CD14-positive monocyte (primary cell): ENCODE data around the gene RAD51D. TPM values are rescaled to one million over a fixed set of nuclear protein-coding genes. Genes with fewer than 3 reads are reported as not detected.
A peak's percentile ranks its signal among the peaks of the same experiment; 100 is the strongest.
"Not testable (repeated sequence)": the region's sequence is repeated elsewhere in the genome, so short reads cannot be mapped to it uniquely, and the experiment has no call there.

ENCODE experiments used
- DNase-seq, 3 donors: peaks; one replicate each; pipeline ENCODE4 v3.0.0-alpha.2; 2011 to 2022
- H2AFZ ChIP-seq: 2 replicates; pipeline ENCODE4 v1.6.0; 2012; ENCODE audit warnings: mild to moderate bottlenecking, low read depth, low read length, inconsistent platforms; ENCODE audit not compliant: insufficient read depth, poor library complexity, severe bottlenecking
- H3K27ac ChIP-seq, 2 donors: 1 replicate in 1 of 2; 2 replicates in 1 of 2; pipeline ENCODE4 v1.5.1; 2012 to 2013; ENCODE audit warnings: low read length in 2 of 2, control low read depth in 1 of 2, inconsistent platforms in 1 of 2, low read depth in 1 of 2, mild to moderate bottlenecking in 1 of 2
- H3K27me3 ChIP-seq, 2 donors: one replicate each; pipeline versions ENCODE4 v1.6.0 to v1.6.1; 2011 to 2013; ENCODE audit warnings: low read length in 2 of 2; ENCODE audit not compliant: control insufficient read depth in 2 of 2, insufficient read depth in 2 of 2
- H3K36me3 ChIP-seq, 2 donors: replicated peaks in 1 of 2; 1 replicate in 1 of 2; 2 replicates in 1 of 2; pipeline versions ENCODE4 v1.5.1 to v1.6.1; 2012 to 2013; ENCODE audit warnings: low read length in 2 of 2, control low read depth in 1 of 2, inconsistent platforms in 1 of 2, mild to moderate bottlenecking in 1 of 2; ENCODE audit not compliant: insufficient read depth in 2 of 2, control insufficient read depth in 1 of 2
- H3K4me1 ChIP-seq, 2 donors: 1 replicate in 1 of 2; 2 replicates in 1 of 2; pipeline versions ENCODE4 v1.5.1 to v1.6.1; 2012 to 2013; ENCODE audit warnings: low read length in 2 of 2, control low read depth in 1 of 2, inconsistent platforms in 1 of 2, mild to moderate bottlenecking in 1 of 2, moderate library complexity in 1 of 2; ENCODE audit not compliant: insufficient read depth in 2 of 2, control insufficient read depth in 1 of 2
- H3K4me2 ChIP-seq: replicated peaks from 2 replicates; pipeline ENCODE3; 2012; ENCODE audit warnings: low read length, moderate library complexity, mild to moderate bottlenecking; ENCODE audit not compliant: poor library complexity, severe bottlenecking; ENCODE audit errors: extremely low read depth
- H3K4me3 ChIP-seq, 3 experiments: fragments of 200-600 bp in 1 of 3; sonication (generic) in 1 of 3; replicated peaks in 1 of 3; 1 replicate in 2 of 3; 2 replicates in 1 of 3; pipeline ENCODE4 v1.5.1; 2011 to 2013; ENCODE audit warnings: low read length in 3 of 3, mild to moderate bottlenecking in 3 of 3, control low read depth in 2 of 3, low read depth in 2 of 3, inconsistent platforms in 1 of 3, moderate library complexity in 1 of 3
- H3K79me2 ChIP-seq: 2 replicates; pipeline ENCODE4 v1.6.0; 2012; ENCODE audit warnings: mild to moderate bottlenecking, control low read depth, inconsistent platforms, low read length, moderate library complexity; ENCODE audit not compliant: insufficient read depth
- H3K9ac ChIP-seq: 2 replicates; pipeline ENCODE4 v1.6.0; 2017; ENCODE audit warnings: low read length, mild to moderate bottlenecking; ENCODE audit not compliant: insufficient read depth, poor library complexity, severe bottlenecking
- H3K9me3 ChIP-seq, 2 donors: replicated peaks in 1 of 2; 1 replicate in 1 of 2; 2 replicates in 1 of 2; pipeline versions ENCODE4 v1.5.1 to v1.6.1; 2012 to 2013; ENCODE audit warnings: low read length in 2 of 2, control low read depth in 1 of 2; ENCODE audit not compliant: control insufficient read depth in 1 of 2, insufficient read depth in 1 of 2
- H4K20me1 ChIP-seq: 2 replicates; pipeline ENCODE4 v1.6.0; 2012; ENCODE audit warnings: mild to moderate bottlenecking, low read length, control low read depth, moderate library complexity; ENCODE audit not compliant: insufficient read depth
- H3K27ac Mint-ChIP-seq, 7 donors: one replicate each; pipeline ENCODE4 v1.8.0; 2020; ENCODE audit warnings: mild to moderate bottlenecking in 7 of 7, mixed read lengths in 7 of 7, moderate library complexity in 6 of 7, inconsistent platforms in 2 of 7
- H3K27me3 Mint-ChIP-seq, 3 donors: one replicate each; pipeline ENCODE4 v1.8.0; 2021 to 2022; ENCODE audit warnings: low read depth in 3 of 3, mild to moderate bottlenecking in 3 of 3, mixed read lengths in 3 of 3, moderate library complexity in 3 of 3, inconsistent platforms in 1 of 3
- H3K36me3 Mint-ChIP-seq, 2 donors: one replicate each; pipeline ENCODE4 v1.8.0; 2020; ENCODE audit warnings: mixed read lengths in 2 of 2, inconsistent platforms in 1 of 2, mild to moderate bottlenecking in 1 of 2
- H3K4me1 Mint-ChIP-seq: one replicate; pipeline ENCODE4 v1.8.0; 2020; ENCODE audit warnings: mild to moderate bottlenecking, mixed read lengths
- H3K4me3 Mint-ChIP-seq, 2 donors: one replicate each; pipeline ENCODE4 v1.8.0; 2020; ENCODE audit warnings: mild to moderate bottlenecking in 2 of 2, mixed read lengths in 2 of 2, moderate library complexity in 1 of 2
- H3K9me3 Mint-ChIP-seq, 7 donors: one replicate each; pipeline ENCODE4 v1.8.0; 2020 to 2022; ENCODE audit warnings: mixed read lengths in 7 of 7, mild to moderate bottlenecking in 6 of 7, moderate library complexity in 6 of 7, inconsistent platforms in 2 of 7
- CTCF ChIP-seq: fragments of 200-600 bp; IDR thresholded peaks from one replicate; pipeline ENCODE4 v1.8.0; 2022; ENCODE audit warnings: antibody characterized with exemption, mild to moderate bottlenecking
- WGBS: methylation state at CpG from one replicate; pipeline ENCODE4 v1.1.5; 2013; ENCODE audit warnings: missing lambda C conversion rate; ENCODE audit not compliant: insufficient coverage; 5-methylcytosine and 5-hydroxymethylcytosine counted together
- intact Hi-C, 2 donors: fragments of 100-400 bp; cut with micrococcal nuclease; formaldehyde crosslinking; loops; one replicate each; pipeline versions ENCODE4 v1.15.0 to v1.15.1; 2023
- polyA plus RNA-seq, 3 donors: library from polyadenylated mRNA; depleted of rRNA in 1 of 3; unstranded in 2 of 3; stranded (reverse) in 1 of 3; fragments of 300-500 nt in 2 of 3; fragments of >200 nt in 1 of 3; fragmentation: Illumina TruSeq in 2 of 3; gene quantifications; 1 replicate in 2 of 3; 2 replicates in 1 of 3; pipeline ENCODE4 v1.2.3, GENCODE V29; 2012 to 2021

The RAD51D gene
- polyA plus RNA-seq, 3 donors, result 4.4 to 6.9 (median 5.8) TPM

- Histone ChIP-seq H3K4me2 (peak overlapping the region; percentile 95), H3K4me3 (no peak overlapping the region), H4K20me1 (no peaks in the 10 kb centered on the region), H3K36me3 (peaks cover 3 to 8% of the 10 kb centered on the region in 2 donors), H3K27ac (no peak overlapping the region), H3K27me3 (no peaks in the 10 kb centered on the region), H3K79me2 (peaks cover 49% of the 10 kb centered on the region), H2AFZ (no peak overlapping the region), H3K9me3 (no peaks in the 10 kb centered on the region), H3K4me1 (peaks cover 16 to 21% of the 10 kb centered on the region in 2 donors), H3K9ac (no peak overlapping the region)
- H3K36me3 Mint-ChIP-seq, result peaks cover 14 to 18% of the 10 kb centered on the region in 2 donors
- no peak overlapping the region for H3K27ac Mint-ChIP-seq
- intact Hi-C loops, result loop anchor here (2.0 to 10.0 kb wide), 5 partner anchors 121 to 693 kb away; no protein-coding TSS in a partner anchor
- DNase-seq, result no peak
- peaks cover 0 to 5% (median 4%) of the 10 kb centered on the region in 3 donors for H3K27me3 Mint-ChIP-seq
- H3K9me3 Mint-ChIP-seq, result peaks cover 0 to 3% (median 0%) of the 10 kb centered on the region in 7 donors
- H3K4me1 Mint-ChIP-seq, result peaks cover 35% of the 10 kb centered on the region
- H3K4me3 Mint-ChIP-seq, result peak overlapping the region in 1 of 2 donors; percentile 90
- peak; percentile 14 for TF ChIP-seq CTCF
Observed at GRCh38 chr17:35117984-35118383, 1.7 kb downstream of the RAD51D start.

GRCh38 chr17:35116845-35117244 lies 2.8 kb downstream of the RAD51D start:
- Mint-ChIP-seq H3K36me3 (peaks cover 21 to 23% of the 10 kb centered on the region in 2 donors), H3K4me3 (no peak overlapping the region), H3K27me3 (peaks cover 0 to 3% (median 3%) of the 10 kb centered on the region in 3 donors), H3K27ac (peak overlapping the region in 1 of 7 donors; percentile 64), H3K4me1 (peaks cover 35% of the 10 kb centered on the region), H3K9me3 (peaks cover 0 to 2% (median 0%) of the 10 kb centered on the region in 7 donors)
- TF ChIP-seq CTCF, result no peak
- H3K4me1 ChIP-seq, result peaks cover 16 to 21% of the 10 kb centered on the region in 2 donors
- no peak overlapping the region for H3K4me3 ChIP-seq
- H4K20me1 ChIP-seq, result no peaks in the 10 kb centered on the region
- peaks cover 49% of the 10 kb centered on the region for H3K79me2 ChIP-seq
- intact Hi-C loops, result loop anchor here in 1 of 2 donors (5.0 to 10.0 kb wide), 3 partner anchors 120 to 692 kb away; no protein-coding TSS in a partner anchor
- 90% methylated on average over 6 of the region's 12 CpGs for WGBS
- H2AFZ ChIP-seq, result no peak overlapping the region
- H3K9me3 ChIP-seq, result no peaks in the 10 kb centered on the region
- no peaks in the 10 kb centered on the region for H3K27me3 ChIP-seq
- no peak overlapping the region for H3K9ac ChIP-seq
- peaks cover 3 to 8% of the 10 kb centered on the region in 2 donors for H3K36me3 ChIP-seq
- H3K27ac ChIP-seq, result no peak overlapping the region
- DNase-seq, result no peak
- no peak overlapping the region for H3K4me2 ChIP-seq

GRCh38 chr17:35110791-35111190 lies 8.9 kb downstream of the RAD51D start:
- not testable (repeated sequence) for H3K4me3 ChIP-seq, H3K9me3 ChIP-seq, H3K27me3 ChIP-seq, H3K9me3 Mint-ChIP-seq, H3K9ac ChIP-seq, H3K27ac ChIP-seq, H4K20me1 ChIP-seq, H3K27me3 Mint-ChIP-seq, H3K4me3 Mint-ChIP-seq, H3K4me2 ChIP-seq, H2AFZ ChIP-seq, DNase-seq
- Mint-ChIP-seq H3K36me3 (peaks cover 28 to 40% of the 10 kb centered on the region in 2 donors), H3K27ac (peak overlapping the region in 1 of 7 donors; percentile 40), H3K4me1 (peaks cover 13% of the 10 kb centered on the region)
- Histone ChIP-seq H3K79me2 (peaks cover 16% of the 10 kb centered on the region), H3K36me3 (peaks cover 13 to 23% of the 10 kb centered on the region in 2 donors), H3K4me1 (peaks cover 7 to 12% of the 10 kb centered on the region in 2 donors)
- intact Hi-C loops, result loop anchor here in 1 of 2 donors (10.0 kb wide), 1 partner anchor 686 kb away; no protein-coding TSS in a partner anchor
- 98% methylated on average over 14 of the region's 17 CpGs for WGBS
